CD14-positive monocyte (primary cell): ENCODE measurements around the gene PIGX. TPM values are rescaled to one million over a fixed set of nuclear protein-coding genes. Genes with fewer than 3 reads are reported as not detected.

Experiments
- DNase-seq, 3 donors: peaks; one replicate each; pipeline ENCODE4 v3.0.0-alpha.2; 2011 to 2022
- H2AFZ ChIP-seq: 2 replicates; pipeline ENCODE4 v1.6.0; 2012; ENCODE audit warnings: mild to moderate bottlenecking, low read depth, low read length, inconsistent platforms; ENCODE audit not compliant: insufficient read depth, poor library complexity, severe bottlenecking
- H3K27ac ChIP-seq, 2 donors: 1 replicate in 1 of 2; 2 replicates in 1 of 2; pipeline ENCODE4 v1.5.1; 2012 to 2013; ENCODE audit warnings: low read length in 2 of 2, control low read depth in 1 of 2, inconsistent platforms in 1 of 2, low read depth in 1 of 2, mild to moderate bottlenecking in 1 of 2
- H3K27me3 ChIP-seq, 2 donors: one replicate each; pipeline versions ENCODE4 v1.6.0 to v1.6.1; 2011 to 2013; ENCODE audit warnings: low read length in 2 of 2; ENCODE audit not compliant: control insufficient read depth in 2 of 2, insufficient read depth in 2 of 2
- H3K36me3 ChIP-seq, 2 donors: replicated peaks in 1 of 2; 1 replicate in 1 of 2; 2 replicates in 1 of 2; pipeline versions ENCODE4 v1.5.1 to v1.6.1; 2012 to 2013; ENCODE audit warnings: low read length in 2 of 2, control low read depth in 1 of 2, inconsistent platforms in 1 of 2, mild to moderate bottlenecking in 1 of 2; ENCODE audit not compliant: insufficient read depth in 2 of 2, control insufficient read depth in 1 of 2
- H3K4me1 ChIP-seq, 2 donors: 1 replicate in 1 of 2; 2 replicates in 1 of 2; pipeline versions ENCODE4 v1.5.1 to v1.6.1; 2012 to 2013; ENCODE audit warnings: low read length in 2 of 2, control low read depth in 1 of 2, inconsistent platforms in 1 of 2, mild to moderate bottlenecking in 1 of 2, moderate library complexity in 1 of 2; ENCODE audit not compliant: insufficient read depth in 2 of 2, control insufficient read depth in 1 of 2
- H3K4me2 ChIP-seq: replicated peaks from 2 replicates; pipeline ENCODE3; 2012; ENCODE audit warnings: low read length, moderate library complexity, mild to moderate bottlenecking; ENCODE audit not compliant: poor library complexity, severe bottlenecking; ENCODE audit errors: extremely low read depth
- H3K4me3 ChIP-seq, 3 experiments: fragments of 200-600 bp in 1 of 3; sonication (generic) in 1 of 3; replicated peaks in 1 of 3; 1 replicate in 2 of 3; 2 replicates in 1 of 3; pipeline ENCODE4 v1.5.1; 2011 to 2013; ENCODE audit warnings: low read length in 3 of 3, mild to moderate bottlenecking in 3 of 3, control low read depth in 2 of 3, low read depth in 2 of 3, inconsistent platforms in 1 of 3, moderate library complexity in 1 of 3
- H3K79me2 ChIP-seq: 2 replicates; pipeline ENCODE4 v1.6.0; 2012; ENCODE audit warnings: mild to moderate bottlenecking, control low read depth, inconsistent platforms, low read length, moderate library complexity; ENCODE audit not compliant: insufficient read depth
- H3K9ac ChIP-seq: 2 replicates; pipeline ENCODE4 v1.6.0; 2017; ENCODE audit warnings: low read length, mild to moderate bottlenecking; ENCODE audit not compliant: insufficient read depth, poor library complexity, severe bottlenecking
- H3K9me3 ChIP-seq, 2 donors: replicated peaks in 1 of 2; 1 replicate in 1 of 2; 2 replicates in 1 of 2; pipeline versions ENCODE4 v1.5.1 to v1.6.1; 2012 to 2013; ENCODE audit warnings: low read length in 2 of 2, control low read depth in 1 of 2; ENCODE audit not compliant: control insufficient read depth in 1 of 2, insufficient read depth in 1 of 2
- H4K20me1 ChIP-seq: 2 replicates; pipeline ENCODE4 v1.6.0; 2012; ENCODE audit warnings: mild to moderate bottlenecking, low read length, control low read depth, moderate library complexity; ENCODE audit not compliant: insufficient read depth
- H3K27ac Mint-ChIP-seq, 7 donors: one replicate each; pipeline ENCODE4 v1.8.0; 2020; ENCODE audit warnings: mild to moderate bottlenecking in 7 of 7, mixed read lengths in 7 of 7, moderate library complexity in 6 of 7, inconsistent platforms in 2 of 7
- H3K27me3 Mint-ChIP-seq, 3 donors: one replicate each; pipeline ENCODE4 v1.8.0; 2021 to 2022; ENCODE audit warnings: low read depth in 3 of 3, mild to moderate bottlenecking in 3 of 3, mixed read lengths in 3 of 3, moderate library complexity in 3 of 3, inconsistent platforms in 1 of 3
- H3K36me3 Mint-ChIP-seq, 2 donors: one replicate each; pipeline ENCODE4 v1.8.0; 2020; ENCODE audit warnings: mixed read lengths in 2 of 2, inconsistent platforms in 1 of 2, mild to moderate bottlenecking in 1 of 2
- H3K4me1 Mint-ChIP-seq: one replicate; pipeline ENCODE4 v1.8.0; 2020; ENCODE audit warnings: mild to moderate bottlenecking, mixed read lengths
- H3K4me3 Mint-ChIP-seq, 2 donors: one replicate each; pipeline ENCODE4 v1.8.0; 2020; ENCODE audit warnings: mild to moderate bottlenecking in 2 of 2, mixed read lengths in 2 of 2, moderate library complexity in 1 of 2
- H3K9me3 Mint-ChIP-seq, 7 donors: one replicate each; pipeline ENCODE4 v1.8.0; 2020 to 2022; ENCODE audit warnings: mixed read lengths in 7 of 7, mild to moderate bottlenecking in 6 of 7, moderate library complexity in 6 of 7, inconsistent platforms in 2 of 7
- WGBS: methylation state at CpG from one replicate; pipeline ENCODE4 v1.1.5; 2013; ENCODE audit warnings: missing lambda C conversion rate; ENCODE audit not compliant: insufficient coverage; 5-methylcytosine and 5-hydroxymethylcytosine counted together
- intact Hi-C, 2 donors: fragments of 100-400 bp; cut with micrococcal nuclease; formaldehyde crosslinking; loops; one replicate each; pipeline versions ENCODE4 v1.15.0 to v1.15.1; 2023
- polyA plus RNA-seq, 3 donors: library from polyadenylated mRNA; depleted of rRNA in 1 of 3; unstranded in 2 of 3; stranded (reverse) in 1 of 3; fragments of 300-500 nt in 2 of 3; fragments of >200 nt in 1 of 3; fragmentation: Illumina TruSeq in 2 of 3; gene quantifications; 1 replicate in 2 of 3; 2 replicates in 1 of 3; pipeline ENCODE4 v1.2.3, GENCODE V29; 2012 to 2021
- TF ChIP-seq, protein P1 (sequence below): fragments of 200-600 bp; IDR thresholded peaks from one replicate; pipeline ENCODE4 v1.8.0; 2022; ENCODE audit warnings: antibody characterized with exemption, mild to moderate bottlenecking

Gene PIGX
- polyA plus RNA-seq, 3 donors: 11.8 to 44.9 (median 29.8) TPM

DNA sequence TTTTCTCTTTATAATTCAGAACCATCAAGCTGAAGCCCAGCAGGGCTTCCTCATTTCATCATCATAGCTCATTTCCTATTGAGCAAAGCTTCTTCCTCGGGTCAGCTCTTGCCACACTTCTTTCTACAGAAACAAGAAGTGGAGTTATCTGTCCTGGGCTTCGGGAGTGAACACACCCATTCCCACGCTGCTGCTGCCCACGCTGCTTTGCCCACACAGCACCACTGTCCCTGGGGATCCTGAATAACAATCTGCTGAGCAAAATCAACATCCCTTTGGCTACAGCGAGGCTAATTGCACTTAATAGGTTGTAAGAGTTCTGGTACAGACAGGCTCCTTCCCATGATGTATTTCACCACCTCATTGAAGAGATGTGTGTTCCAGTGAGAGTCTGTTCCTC is 23.8 kb upstream of the PIGX start:
- H3K4me3 ChIP-seq: peak overlapping the region in 1 of 3 experiments; percentile 89
- no peaks in the 10 kb centered on the region for H3K27me3 Mint-ChIP-seq
- peak overlapping the region; percentile 89 to 98 for H3K27ac ChIP-seq
- no peaks in the 10 kb centered on the region for H4K20me1 ChIP-seq
- H3K79me2 ChIP-seq: peaks cover 79% of the 10 kb centered on the region
- H2AFZ ChIP-seq: no peak overlapping the region
- peak overlapping the region; percentile 58 to 84 for H3K4me3 Mint-ChIP-seq
- peaks cover 87 to 93% of the 10 kb centered on the region in 2 donors for H3K4me1 ChIP-seq
- peaks cover 81% of the 10 kb centered on the region for H3K4me1 Mint-ChIP-seq
- H3K9me3 ChIP-seq: no peaks in the 10 kb centered on the region
- 0% methylated on average over 1 of the region's 5 CpGs for WGBS
- peak overlapping the region; percentile 94 to 100 (median 97) for H3K27ac Mint-ChIP-seq
- no peaks in the 10 kb centered on the region for H3K36me3 ChIP-seq
- peaks cover 0 to 4% (median 0%) of the 10 kb centered on the region in 7 donors for H3K9me3 Mint-ChIP-seq
- intact Hi-C loops: loop anchor here in 1 of 2 donors (5.0 kb wide), 3 partner anchors 46 to 81 kb away; no protein-coding TSS in a partner anchor
- H3K4me2 ChIP-seq: peak overlapping the region; percentile 73
- peak; percentile 93 to 97 (median 94) for DNase-seq
- H3K9ac ChIP-seq: peak overlapping the region; percentile 30
- H3K27me3 ChIP-seq: no peaks in the 10 kb centered on the region
- H3K36me3 Mint-ChIP-seq: peaks cover 2 to 27% of the 10 kb centered on the region in 2 donors
- TF ChIP-seq, protein P1, sequence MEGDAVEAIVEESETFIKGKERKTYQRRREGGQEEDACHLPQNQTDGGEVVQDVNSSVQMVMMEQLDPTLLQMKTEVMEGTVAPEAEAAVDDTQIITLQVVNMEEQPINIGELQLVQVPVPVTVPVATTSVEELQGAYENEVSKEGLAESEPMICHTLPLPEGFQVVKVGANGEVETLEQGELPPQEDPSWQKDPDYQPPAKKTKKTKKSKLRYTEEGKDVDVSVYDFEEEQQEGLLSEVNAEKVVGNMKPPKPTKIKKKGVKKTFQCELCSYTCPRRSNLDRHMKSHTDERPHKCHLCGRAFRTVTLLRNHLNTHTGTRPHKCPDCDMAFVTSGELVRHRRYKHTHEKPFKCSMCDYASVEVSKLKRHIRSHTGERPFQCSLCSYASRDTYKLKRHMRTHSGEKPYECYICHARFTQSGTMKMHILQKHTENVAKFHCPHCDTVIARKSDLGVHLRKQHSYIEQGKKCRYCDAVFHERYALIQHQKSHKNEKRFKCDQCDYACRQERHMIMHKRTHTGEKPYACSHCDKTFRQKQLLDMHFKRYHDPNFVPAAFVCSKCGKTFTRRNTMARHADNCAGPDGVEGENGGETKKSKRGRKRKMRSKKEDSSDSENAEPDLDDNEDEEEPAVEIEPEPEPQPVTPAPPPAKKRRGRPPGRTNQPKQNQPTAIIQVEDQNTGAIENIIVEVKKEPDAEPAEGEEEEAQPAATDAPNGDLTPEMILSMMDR: no peak

DNA sequence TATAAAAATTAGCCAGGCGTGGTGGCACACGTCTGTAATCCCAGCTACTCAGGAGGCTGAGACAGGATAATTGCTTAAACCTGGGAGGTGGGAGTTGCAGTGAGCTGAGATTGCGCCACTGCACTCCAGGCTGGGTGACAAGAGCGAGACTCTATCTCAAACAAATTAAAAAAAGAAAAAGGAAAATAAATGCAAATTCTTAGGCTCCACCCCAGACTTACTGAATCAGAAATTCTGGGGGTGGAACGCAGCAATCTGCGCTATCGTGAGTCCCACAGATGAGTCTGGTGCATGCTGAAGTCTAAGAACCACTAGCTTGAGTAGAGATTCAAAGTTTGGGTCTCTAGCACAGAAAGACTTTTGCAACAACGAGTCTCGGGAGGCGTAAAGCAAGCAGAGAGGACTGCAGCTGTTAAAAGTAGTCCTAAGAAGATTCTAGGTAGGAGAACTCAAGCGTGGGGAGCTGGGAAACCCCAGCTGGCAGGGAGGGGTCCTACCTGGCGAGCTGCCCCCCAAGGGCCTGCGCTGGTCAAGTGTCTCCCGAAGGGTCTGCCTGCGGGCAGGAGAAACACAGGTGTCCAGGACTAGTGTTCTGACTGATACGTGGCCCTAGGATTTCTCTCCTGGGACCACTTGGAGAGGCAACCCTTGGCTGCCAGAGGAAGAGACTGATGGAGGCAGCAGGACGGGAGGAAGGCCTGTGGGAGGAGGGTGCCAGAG is 22.1 kb upstream of the PIGX start:
- TF ChIP-seq, protein P1: no peak
- intact Hi-C loops: loop anchor here in 1 of 2 donors (5.0 to 10.0 kb wide), 5 partner anchors 48 to 435 kb away; no protein-coding TSS in a partner anchor
- peak in 2 of 3 donors; percentile 20 to 21 for DNase-seq

More for the DNA sequence above, 22.1 kb upstream of the PIGX start:
- Mint-ChIP-seq H3K4me1 (peaks cover 78% of the 10 kb centered on the region), H3K4me3 (peak overlapping the region; percentile 92), H3K27me3 (no peaks in the 10 kb centered on the region), H3K9me3 (peaks cover 0 to 4% (median 0%) of the 10 kb centered on the region in 7 donors), H3K27ac (peak overlapping the region; percentile 94 to 100 (median 97)), H3K36me3 (peaks cover 2 to 31% of the 10 kb centered on the region in 2 donors)
- no peaks in the 10 kb centered on the region for H3K9me3 ChIP-seq
- peak overlapping the region; percentile 6 for H2AFZ ChIP-seq
- peak overlapping the region; percentile 73 to 89 (median 80) for H3K4me3 ChIP-seq
- H3K27ac ChIP-seq: peak overlapping the region; percentile 89 to 98
- peaks cover 89 to 90% of the 10 kb centered on the region in 2 donors for H3K4me1 ChIP-seq
- H3K36me3 ChIP-seq: no peaks in the 10 kb centered on the region
- no peaks in the 10 kb centered on the region for H3K27me3 ChIP-seq
- 25% methylated on average over 9 of the region's 17 CpGs for WGBS
- H3K4me2 ChIP-seq: peak overlapping the region; percentile 89
- H3K9ac ChIP-seq: peak overlapping the region; percentile 72
- no peaks in the 10 kb centered on the region for H4K20me1 ChIP-seq
- peaks cover 81% of the 10 kb centered on the region for H3K79me2 ChIP-seq
